H1 (cell line): ENCODE measurements around the gene LHFPL3. TPM values are rescaled to one million over a fixed set of nuclear protein-coding genes. Genes with fewer than 3 reads are reported as not detected.

ENCODE experiments used
- CREB1 ChIP-seq: IDR thresholded peaks from 2 replicates; pipeline ENCODE4 v1.6.1; 2012; ENCODE audit warnings: inconsistent platforms
- EGR1 ChIP-seq: IDR thresholded peaks from 2 replicates; pipeline ENCODE4 v1.6.1; 2011; ENCODE audit warnings: low read depth, low read length, borderline replicate concordance
- KDM4A ChIP-seq: IDR thresholded peaks from one replicate; pipeline ENCODE4 v1.7.1; 2012; ENCODE audit warnings: low read depth, mild to moderate bottlenecking, moderate library complexity, low read length, inconsistent platforms; ENCODE audit not compliant: severe bottlenecking
- SAP30 ChIP-seq: fragments of 300-600 bp; sonication (generic); IDR thresholded peaks from 2 replicates; pipeline ENCODE4 v1.7.1; 2012; ENCODE audit warnings: low read length, moderate library complexity, mild to moderate bottlenecking, inconsistent platforms; ENCODE audit not compliant: insufficient read depth, insufficient replicate concordance
- polyA plus RNA-seq, 7 experiments: library from polyadenylated mRNA; depleted of rRNA in 3 of 7; stranded (reverse) in 5 of 7; unstranded in 2 of 7; fragments of >200 nt in 5 of 7; fragments of 200-250 nt in 2 of 7; gene quantifications; 1 replicate in 5 of 7; 2 replicates in 1 of 7; 4 replicates in 1 of 7; pipeline versions ENCODE4 v1.2.1 to v1.2.3, GENCODE V29; 2011 to 2013; ENCODE audit warnings: missing spikeins in 2 of 7, mixed read lengths in 2 of 7
- total RNA-seq: library from RNA; stranded (reverse); fragmentation: NEBNext Ultra II Directional; extraction: Animal tissue kit (Norgen Biotek cat#: 25700); gene quantifications from 2 replicates; pipeline ENCODE4 v1.2.1, GENCODE V29; 2021
- TF ChIP-seq, protein P1 (sequence below): fragments of 300-600 bp; sonication (generic); IDR thresholded peaks from 2 replicates; pipeline ENCODE4 v1.7.1; 2012; ENCODE audit warnings: low read length, moderate library complexity, mild to moderate bottlenecking, inconsistent platforms; ENCODE audit not compliant: insufficient replicate concordance

Gene LHFPL3
- total and polyA plus RNA-seq, 2 of the 8 experiments (the other 6 are each of a cell fraction or from before 2014, with no cell fraction given) = 0.24 to 0.50 TPM

DNA sequence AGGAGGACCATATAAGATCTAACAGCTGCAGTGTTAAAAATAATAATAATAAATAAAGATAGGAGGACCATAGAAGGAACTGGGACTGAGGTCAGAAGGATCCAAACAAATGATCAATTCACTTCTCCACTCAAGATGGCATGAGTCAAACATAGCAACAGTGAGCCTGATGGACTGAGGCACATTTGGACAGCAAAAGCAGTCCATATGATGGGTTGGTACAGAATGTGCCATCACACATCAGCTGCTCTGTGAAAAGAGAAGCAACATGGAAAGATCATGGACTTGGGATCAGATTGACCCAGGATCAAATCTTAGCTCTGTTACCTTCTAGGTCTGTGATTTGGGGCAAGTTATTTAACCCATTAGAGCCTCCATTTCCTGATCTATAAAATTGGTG is 496.7 kb downstream of the LHFPL3 start (continued):
- TF ChIP-seq, protein P1, sequence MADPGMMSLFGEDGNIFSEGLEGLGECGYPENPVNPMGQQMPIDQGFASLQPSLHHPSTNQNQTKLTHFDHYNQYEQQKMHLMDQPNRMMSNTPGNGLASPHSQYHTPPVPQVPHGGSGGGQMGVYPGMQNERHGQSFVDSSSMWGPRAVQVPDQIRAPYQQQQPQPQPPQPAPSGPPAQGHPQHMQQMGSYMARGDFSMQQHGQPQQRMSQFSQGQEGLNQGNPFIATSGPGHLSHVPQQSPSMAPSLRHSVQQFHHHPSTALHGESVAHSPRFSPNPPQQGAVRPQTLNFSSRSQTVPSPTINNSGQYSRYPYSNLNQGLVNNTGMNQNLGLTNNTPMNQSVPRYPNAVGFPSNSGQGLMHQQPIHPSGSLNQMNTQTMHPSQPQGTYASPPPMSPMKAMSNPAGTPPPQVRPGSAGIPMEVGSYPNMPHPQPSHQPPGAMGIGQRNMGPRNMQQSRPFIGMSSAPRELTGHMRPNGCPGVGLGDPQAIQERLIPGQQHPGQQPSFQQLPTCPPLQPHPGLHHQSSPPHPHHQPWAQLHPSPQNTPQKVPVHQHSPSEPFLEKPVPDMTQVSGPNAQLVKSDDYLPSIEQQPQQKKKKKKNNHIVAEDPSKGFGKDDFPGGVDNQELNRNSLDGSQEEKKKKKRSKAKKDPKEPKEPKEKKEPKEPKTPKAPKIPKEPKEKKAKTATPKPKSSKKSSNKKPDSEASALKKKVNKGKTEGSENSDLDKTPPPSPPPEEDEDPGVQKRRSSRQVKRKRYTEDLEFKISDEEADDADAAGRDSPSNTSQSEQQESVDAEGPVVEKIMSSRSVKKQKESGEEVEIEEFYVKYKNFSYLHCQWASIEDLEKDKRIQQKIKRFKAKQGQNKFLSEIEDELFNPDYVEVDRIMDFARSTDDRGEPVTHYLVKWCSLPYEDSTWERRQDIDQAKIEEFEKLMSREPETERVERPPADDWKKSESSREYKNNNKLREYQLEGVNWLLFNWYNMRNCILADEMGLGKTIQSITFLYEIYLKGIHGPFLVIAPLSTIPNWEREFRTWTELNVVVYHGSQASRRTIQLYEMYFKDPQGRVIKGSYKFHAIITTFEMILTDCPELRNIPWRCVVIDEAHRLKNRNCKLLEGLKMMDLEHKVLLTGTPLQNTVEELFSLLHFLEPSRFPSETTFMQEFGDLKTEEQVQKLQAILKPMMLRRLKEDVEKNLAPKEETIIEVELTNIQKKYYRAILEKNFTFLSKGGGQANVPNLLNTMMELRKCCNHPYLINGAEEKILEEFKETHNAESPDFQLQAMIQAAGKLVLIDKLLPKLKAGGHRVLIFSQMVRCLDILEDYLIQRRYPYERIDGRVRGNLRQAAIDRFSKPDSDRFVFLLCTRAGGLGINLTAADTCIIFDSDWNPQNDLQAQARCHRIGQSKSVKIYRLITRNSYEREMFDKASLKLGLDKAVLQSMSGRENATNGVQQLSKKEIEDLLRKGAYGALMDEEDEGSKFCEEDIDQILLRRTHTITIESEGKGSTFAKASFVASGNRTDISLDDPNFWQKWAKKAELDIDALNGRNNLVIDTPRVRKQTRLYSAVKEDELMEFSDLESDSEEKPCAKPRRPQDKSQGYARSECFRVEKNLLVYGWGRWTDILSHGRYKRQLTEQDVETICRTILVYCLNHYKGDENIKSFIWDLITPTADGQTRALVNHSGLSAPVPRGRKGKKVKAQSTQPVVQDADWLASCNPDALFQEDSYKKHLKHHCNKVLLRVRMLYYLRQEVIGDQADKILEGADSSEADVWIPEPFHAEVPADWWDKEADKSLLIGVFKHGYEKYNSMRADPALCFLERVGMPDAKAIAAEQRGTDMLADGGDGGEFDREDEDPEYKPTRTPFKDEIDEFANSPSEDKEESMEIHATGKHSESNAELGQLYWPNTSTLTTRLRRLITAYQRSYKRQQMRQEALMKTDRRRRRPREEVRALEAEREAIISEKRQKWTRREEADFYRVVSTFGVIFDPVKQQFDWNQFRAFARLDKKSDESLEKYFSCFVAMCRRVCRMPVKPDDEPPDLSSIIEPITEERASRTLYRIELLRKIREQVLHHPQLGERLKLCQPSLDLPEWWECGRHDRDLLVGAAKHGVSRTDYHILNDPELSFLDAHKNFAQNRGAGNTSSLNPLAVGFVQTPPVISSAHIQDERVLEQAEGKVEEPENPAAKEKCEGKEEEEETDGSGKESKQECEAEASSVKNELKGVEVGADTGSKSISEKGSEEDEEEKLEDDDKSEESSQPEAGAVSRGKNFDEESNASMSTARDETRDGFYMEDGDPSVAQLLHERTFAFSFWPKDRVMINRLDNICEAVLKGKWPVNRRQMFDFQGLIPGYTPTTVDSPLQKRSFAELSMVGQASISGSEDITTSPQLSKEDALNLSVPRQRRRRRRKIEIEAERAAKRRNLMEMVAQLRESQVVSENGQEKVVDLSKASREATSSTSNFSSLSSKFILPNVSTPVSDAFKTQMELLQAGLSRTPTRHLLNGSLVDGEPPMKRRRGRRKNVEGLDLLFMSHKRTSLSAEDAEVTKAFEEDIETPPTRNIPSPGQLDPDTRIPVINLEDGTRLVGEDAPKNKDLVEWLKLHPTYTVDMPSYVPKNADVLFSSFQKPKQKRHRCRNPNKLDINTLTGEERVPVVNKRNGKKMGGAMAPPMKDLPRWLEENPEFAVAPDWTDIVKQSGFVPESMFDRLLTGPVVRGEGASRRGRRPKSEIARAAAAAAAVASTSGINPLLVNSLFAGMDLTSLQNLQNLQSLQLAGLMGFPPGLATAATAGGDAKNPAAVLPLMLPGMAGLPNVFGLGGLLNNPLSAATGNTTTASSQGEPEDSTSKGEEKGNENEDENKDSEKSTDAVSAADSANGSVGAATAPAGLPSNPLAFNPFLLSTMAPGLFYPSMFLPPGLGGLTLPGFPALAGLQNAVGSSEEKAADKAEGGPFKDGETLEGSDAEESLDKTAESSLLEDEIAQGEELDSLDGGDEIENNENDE = no peak
- TF ChIP-seq KDM4A (no peak), CREB1 (no peak), EGR1 (no peak), SAP30 (no peak)
